Epithelial cell of proximal tubule (primary cell): ENCODE results near the gene RXFP2. TPM values are rescaled to one million over a fixed set of nuclear protein-coding genes. Genes with fewer than 3 reads are reported as not detected.

Experiments used
- DNase-seq: peaks from one replicate; pipeline ENCODE4 v3.0.0-alpha.2; 2011; ENCODE audit warnings: low read depth
- H3K4me3 ChIP-seq: 2 replicates; pipeline ENCODE4 v1.5.1; 2011; ENCODE audit warnings: low read depth, mild to moderate bottlenecking, low read length
- total RNA-seq: library from RNA; depleted of rRNA; stranded (reverse); fragments of >200 nt; gene quantifications from 2 replicates; pipeline ENCODE4 v1.2.3, GENCODE V29; 2015
- TF ChIP-seq, protein P1 (sequence below): conservative IDR thresholded peaks from 2 replicates; pipeline ENCODE4 v1.5.1; 2012; ENCODE audit warnings: low read depth, mild to moderate bottlenecking, low read length

The RXFP2 gene
- total RNA-seq, 1 donor from 2014 or later, result not detected

DNA sequence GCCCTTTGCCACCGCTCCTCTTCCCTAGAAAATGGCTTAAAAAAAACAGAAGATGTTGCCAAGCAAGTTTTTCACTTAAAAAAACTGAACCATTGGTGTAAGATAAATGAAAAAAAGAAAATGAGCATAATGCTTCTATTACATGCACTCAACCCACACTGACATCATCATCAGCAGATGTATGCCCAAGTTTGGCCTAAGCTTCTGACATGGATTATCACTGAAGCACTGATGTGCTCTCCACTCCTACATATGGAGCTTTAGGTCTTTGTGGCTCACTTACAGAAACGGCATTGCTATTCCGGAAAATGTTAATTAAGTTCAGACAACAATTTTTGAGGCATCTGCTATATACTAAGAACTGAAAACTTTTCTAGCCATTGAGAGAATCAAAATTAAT, 8.0 kb downstream of the RXFP2 start:
- DNase-seq, result no peak

DNA sequence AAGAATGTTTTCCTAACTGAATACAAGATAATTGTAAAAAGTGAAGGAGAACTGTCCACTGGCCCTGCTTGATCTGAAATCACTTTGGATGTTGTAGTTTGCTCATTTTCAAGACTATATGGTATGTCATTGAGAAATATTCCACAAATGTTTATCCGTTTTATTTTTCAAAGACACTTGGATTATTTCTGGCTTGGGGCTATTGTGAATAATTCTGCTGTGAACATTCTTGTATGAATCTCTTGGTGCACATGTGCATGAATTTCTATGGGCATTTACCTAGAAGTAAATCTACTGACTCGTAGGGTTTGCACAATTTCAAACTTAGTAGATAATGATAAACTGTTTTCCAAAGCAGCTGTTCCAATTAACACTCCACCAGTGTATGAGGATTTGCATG, 8.6 kb downstream of the RXFP2 start:
- TF ChIP-seq, protein P1, sequence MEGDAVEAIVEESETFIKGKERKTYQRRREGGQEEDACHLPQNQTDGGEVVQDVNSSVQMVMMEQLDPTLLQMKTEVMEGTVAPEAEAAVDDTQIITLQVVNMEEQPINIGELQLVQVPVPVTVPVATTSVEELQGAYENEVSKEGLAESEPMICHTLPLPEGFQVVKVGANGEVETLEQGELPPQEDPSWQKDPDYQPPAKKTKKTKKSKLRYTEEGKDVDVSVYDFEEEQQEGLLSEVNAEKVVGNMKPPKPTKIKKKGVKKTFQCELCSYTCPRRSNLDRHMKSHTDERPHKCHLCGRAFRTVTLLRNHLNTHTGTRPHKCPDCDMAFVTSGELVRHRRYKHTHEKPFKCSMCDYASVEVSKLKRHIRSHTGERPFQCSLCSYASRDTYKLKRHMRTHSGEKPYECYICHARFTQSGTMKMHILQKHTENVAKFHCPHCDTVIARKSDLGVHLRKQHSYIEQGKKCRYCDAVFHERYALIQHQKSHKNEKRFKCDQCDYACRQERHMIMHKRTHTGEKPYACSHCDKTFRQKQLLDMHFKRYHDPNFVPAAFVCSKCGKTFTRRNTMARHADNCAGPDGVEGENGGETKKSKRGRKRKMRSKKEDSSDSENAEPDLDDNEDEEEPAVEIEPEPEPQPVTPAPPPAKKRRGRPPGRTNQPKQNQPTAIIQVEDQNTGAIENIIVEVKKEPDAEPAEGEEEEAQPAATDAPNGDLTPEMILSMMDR, result no peak
- no peak for DNase-seq

More for the DNA sequence above, 8.0 kb downstream of the RXFP2 start:
- H3K4me3 ChIP-seq, result no peak overlapping the region
- TF ChIP-seq, protein P1, result no peak

DNA sequence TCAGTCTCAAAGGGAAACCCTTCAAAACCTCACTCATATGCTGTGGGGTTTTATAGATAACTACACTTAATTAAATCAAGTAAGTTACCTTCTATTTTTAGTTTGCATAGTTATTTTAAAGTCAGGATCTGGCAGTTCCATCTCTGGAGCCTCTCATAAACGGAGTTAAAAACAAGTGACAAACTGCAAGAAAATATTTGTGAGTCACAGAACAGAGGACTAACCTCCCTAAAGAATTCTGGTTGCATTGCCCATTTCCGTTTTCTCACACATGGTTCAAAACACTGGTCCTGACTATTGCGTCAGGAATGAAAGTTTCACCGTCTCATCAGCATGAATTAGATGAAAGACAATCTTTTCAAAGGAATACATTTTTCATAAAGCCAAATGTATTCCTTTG, 10.6 kb downstream of the RXFP2 start:
- TF ChIP-seq, protein P1, result no peak
- H3K4me3 ChIP-seq, result no peak overlapping the region
- DNase-seq, result no peak

More for the DNA sequence above, 8.6 kb downstream of the RXFP2 start:
- H3K4me3 ChIP-seq, result no peak overlapping the region

DNA sequence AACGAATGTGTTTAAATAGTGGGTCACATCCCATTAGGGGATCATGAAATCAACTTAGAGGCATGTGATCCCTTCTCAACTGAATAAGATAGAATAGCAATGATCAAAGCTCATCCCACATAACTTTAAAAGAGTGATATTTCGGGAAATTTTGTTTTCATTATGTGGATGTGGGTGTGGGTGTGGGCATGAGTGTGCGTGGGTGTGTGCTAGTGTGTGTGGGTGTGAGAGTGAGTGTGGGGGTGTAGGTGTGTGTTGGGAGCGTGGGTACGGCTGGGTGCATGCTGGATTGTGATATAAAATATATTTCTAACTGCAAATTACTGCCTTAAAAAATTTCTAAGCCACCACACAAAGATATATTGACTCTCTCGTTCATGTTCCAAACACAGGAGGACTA, 15.9 kb downstream of the RXFP2 start:
- H3K4me3 ChIP-seq, result no peak overlapping the region
- TF ChIP-seq, protein P1, result no peak
- no peak for DNase-seq

DNA sequence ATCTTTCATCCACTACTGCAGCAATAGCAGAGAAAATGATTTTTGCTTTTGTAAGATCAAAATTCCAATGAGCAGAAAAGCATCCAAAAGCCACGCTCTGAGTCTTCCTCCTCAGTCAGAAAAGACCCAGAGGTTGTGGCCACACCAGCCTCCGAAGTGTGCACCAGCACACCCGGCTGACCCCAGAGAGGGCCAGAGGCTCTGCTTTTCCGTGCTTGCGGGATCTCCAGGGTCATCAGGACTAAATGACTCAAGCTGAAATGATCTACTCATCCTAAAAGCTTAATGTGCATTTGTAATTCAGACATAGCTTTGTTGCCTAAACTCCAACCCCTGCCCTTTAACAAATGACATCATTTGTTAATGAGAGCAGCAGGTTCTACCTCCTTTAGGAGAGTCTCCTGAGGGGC, 16.5 kb downstream of the RXFP2 start:
- TF ChIP-seq, protein P1, result no peak

DNA sequence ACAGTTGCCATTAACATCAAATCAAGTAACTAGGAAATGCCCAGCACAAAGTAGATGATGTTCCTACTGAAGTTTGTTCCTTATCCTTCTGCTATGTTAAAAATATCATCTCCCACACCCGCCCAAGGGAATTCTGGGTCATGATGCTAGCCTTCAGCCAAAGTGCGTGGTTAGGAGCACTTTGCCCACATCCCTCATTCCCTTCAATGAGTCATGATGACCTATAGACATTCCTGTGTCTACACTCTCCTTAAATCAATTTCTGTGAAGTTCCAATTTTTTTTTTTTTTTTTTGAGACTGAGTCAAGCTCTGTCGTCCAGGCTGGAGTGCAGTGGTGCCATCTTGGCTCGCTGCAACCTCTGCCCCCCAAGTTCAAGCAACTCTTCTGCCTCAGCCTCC, 17.0 kb downstream of the RXFP2 start:
- TF ChIP-seq, protein P1, result no peak
- DNase-seq, result no peak
- no peak overlapping the region for H3K4me3 ChIP-seq

More for the DNA sequence above, 16.5 kb downstream of the RXFP2 start:
- no peak for DNase-seq
- no peak overlapping the region for H3K4me3 ChIP-seq

DNA sequence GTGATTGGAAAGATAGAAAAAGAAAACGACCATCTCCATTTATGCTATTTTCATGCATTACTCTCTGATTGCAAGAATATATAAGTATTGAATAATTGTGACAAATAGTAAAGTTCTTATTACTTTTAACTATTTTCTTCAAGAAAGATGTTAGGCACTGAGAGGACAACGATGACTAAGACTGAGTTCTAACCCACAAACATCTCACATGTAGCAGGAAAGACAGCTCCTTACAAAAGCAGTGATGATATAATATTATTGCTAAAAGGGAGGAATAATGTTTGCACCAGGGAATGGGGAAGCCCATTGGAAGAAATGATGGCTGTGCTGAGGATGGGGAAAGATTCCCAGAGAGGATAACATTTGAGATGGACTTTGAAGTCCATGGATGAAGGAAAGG, 22.6 kb downstream of the RXFP2 start:
- DNase-seq, result no peak
- TF ChIP-seq, protein P1, result no peak

More for the DNA sequence above, 22.6 kb downstream of the RXFP2 start:
- H3K4me3 ChIP-seq, result no peak overlapping the region
